Activated CD4-positive, alpha-beta memory T cell treated with anti-CD3 and anti-CD28 coated beads for 36 hours (primary cell): ENCODE data around the gene SACS. TPM values are rescaled to one million over a fixed set of nuclear protein-coding genes. Genes with fewer than 3 reads are reported as not detected.
"Not testable (repeated sequence)": the region's sequence is repeated elsewhere in the genome, so short reads cannot be mapped to it uniquely, and the experiment has no call there.

ENCODE experiments used
- CTCF ChIA-PET: fragments of 350-600 bp; sonication (Branson Sonifier 250); formaldehyde crosslinking; loops from one replicate; lab custom pipeline; 2021; ENCODE audit warnings: antibody characterized with exemption, inconsistent platforms; lab: Charles Lee
- POLR2A ChIA-PET: fragments of 350-600 bp; sonication (Branson Sonifier 250); formaldehyde crosslinking; loops from one replicate; lab custom pipeline; 2021; ENCODE audit warnings: antibody characterized with exemption; lab: Charles Lee
- DNase-seq: peaks from one replicate; pipeline ENCODE4 v3.0.0-alpha.2; 2020
- H3K27ac Mint-ChIP-seq: one replicate; pipeline ENCODE4 v1.8.0; 2021; ENCODE audit warnings: mixed read lengths
- H3K27me3 Mint-ChIP-seq: one replicate; pipeline ENCODE4 v1.8.0; 2021; ENCODE audit warnings: mixed read lengths
- H3K36me3 Mint-ChIP-seq: one replicate; pipeline ENCODE4 v1.8.0; 2021; ENCODE audit warnings: mixed read lengths
- H3K4me1 Mint-ChIP-seq: one replicate; pipeline ENCODE4 v1.8.0; 2021; ENCODE audit warnings: low read depth, mixed read lengths
- H3K4me3 Mint-ChIP-seq: one replicate; pipeline ENCODE4 v1.8.0; 2021; ENCODE audit warnings: mild to moderate bottlenecking, mixed read lengths
- H3K9me3 Mint-ChIP-seq: one replicate; pipeline ENCODE4 v1.8.0; 2021; ENCODE audit warnings: mixed read lengths
- intact Hi-C: fragments of 100-400 bp; cut with micrococcal nuclease; formaldehyde crosslinking; loops from one replicate; pipeline ENCODE4 v1.15.1; 2023
- total RNA-seq, 2 experiments: library from RNA; stranded (reverse); gene quantifications; one replicate each; pipeline ENCODE4 v1.2.3, GENCODE V29; 2021

The SACS gene
- total RNA-seq, 2 experiments from 2014 or later = 32.4 to 33.5 TPM

DNA sequence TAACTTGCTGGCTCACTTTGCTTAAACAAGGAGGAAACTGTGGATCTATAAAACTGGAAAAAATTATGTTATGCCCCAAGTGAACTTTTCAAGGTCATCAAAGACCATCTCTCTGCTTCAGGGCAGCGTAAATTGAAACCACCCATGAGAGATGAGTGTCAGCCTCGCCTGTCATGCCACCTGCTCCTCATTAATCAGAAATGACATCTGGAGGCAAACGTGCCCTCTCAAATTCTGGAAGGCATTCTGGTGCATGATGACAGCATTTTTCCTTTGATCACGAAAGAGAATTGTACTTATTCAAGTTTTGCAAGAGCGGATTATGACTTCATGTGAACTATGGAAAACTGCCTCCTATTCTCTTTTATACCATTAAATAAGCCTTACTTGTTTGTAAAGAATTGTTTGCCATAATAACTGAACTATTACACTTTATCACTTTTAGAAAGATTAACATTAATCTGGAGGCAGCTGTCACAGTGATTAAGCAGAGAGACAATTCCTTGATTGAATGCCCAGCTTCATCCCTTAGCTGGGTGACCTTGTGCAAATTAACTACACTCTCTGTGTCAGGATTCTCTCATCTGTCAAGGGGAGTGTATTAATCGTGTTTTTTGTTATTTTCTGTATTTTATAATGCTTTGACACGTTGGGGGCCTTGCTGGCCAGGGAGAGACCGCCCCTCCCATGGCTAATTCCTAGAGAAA, 17.0 kb upstream of the SACS start:
- no peaks in the 10 kb centered on the region for H3K4me1 Mint-ChIP-seq

DNA sequence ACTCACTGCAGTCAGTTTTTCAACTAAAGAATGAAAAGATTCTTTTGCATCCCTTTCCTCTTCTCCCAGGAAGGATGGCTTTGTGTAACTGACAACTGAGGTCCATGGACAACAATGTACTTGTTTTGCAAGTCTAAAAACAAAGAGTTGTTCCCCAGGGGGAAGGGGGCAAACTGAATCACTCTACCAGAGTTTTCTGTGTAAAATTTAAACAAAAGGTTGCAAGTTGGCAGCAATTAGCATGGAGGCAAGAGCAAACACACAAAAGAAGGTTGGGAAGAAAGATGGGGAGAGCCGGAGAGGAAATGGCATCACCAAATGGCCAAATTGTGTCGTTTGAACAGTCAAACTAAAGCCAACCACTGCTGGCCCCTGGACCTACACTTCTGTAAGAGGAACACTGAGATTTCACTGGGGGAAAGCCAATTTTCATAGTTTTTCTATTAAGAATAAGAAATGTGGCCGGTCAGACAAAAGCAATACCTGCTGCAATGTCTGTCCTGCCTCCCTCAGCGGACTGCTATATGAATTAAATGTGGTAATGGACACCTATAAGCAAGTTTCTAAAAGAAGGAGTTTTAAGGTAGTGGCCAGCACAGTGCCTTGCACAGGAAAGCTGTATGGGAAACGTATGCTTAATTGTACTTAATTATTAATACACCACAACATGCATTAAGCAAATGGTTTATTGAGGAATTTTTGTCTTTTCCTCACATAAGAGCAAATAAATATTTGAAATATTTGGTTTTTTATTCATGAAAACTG, 16.1 kb upstream of the SACS start:
- no peak overlapping the region for H3K4me3 Mint-ChIP-seq
- DNase-seq = no peak
- no peaks in the 10 kb centered on the region for H3K27me3 Mint-ChIP-seq
- no peak overlapping the region for H3K27ac Mint-ChIP-seq
- POLR2A ChIA-PET = no interaction called here
- CTCF ChIA-PET = interaction anchor here (0.9 kb wide), 1 partner anchor 18 kb away, joined by 3 read pairs; no protein-coding TSS in a partner anchor
- no peaks in the 10 kb centered on the region for H3K9me3 Mint-ChIP-seq
- intact Hi-C loops = no loop called here
- H3K4me1 Mint-ChIP-seq = no peaks in the 10 kb centered on the region
- no peaks in the 10 kb centered on the region for H3K36me3 Mint-ChIP-seq

More for the DNA sequence above, 17.0 kb upstream of the SACS start:
- Mint-ChIP-seq H3K36me3 (no peaks in the 10 kb centered on the region), H3K9me3 (no peaks in the 10 kb centered on the region), H3K27ac (no peak overlapping the region), H3K27me3 (no peaks in the 10 kb centered on the region), H3K4me3 (no peak overlapping the region)
- DNase-seq = no peak
- intact Hi-C loops = no loop called here
- ChIA-PET POLR2A (no interaction called here), CTCF (no interaction called here)

DNA sequence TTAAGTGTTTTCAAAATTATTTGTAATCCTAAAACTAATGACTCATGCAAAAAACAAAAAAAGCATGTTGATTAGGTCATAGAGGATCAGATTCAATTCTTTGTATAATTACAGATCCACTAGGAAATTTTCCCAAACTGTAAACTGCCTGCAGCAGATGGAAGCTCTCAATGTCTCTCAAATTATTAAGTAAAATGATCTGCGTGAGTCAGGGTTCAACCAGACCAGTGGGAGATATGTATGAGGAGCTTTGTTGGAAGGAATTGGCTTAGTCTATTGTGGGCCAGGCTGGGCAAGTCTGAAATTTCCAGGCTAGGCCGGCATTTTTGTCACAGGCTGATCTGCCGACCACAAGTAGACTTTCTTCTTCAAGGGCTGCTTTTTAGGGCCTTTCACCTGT, 14.4 kb upstream of the SACS start:
- H3K9me3 Mint-ChIP-seq = no peaks in the 10 kb centered on the region
- CTCF ChIA-PET = no interaction called here
- intact Hi-C loops = no loop called here
- POLR2A ChIA-PET = no interaction called here
- no peak for DNase-seq
- H3K27ac Mint-ChIP-seq = no peak overlapping the region
- H3K4me3 Mint-ChIP-seq = no peak overlapping the region
- no peaks in the 10 kb centered on the region for H3K36me3 Mint-ChIP-seq
- H3K4me1 Mint-ChIP-seq = no peaks in the 10 kb centered on the region
- H3K27me3 Mint-ChIP-seq = no peaks in the 10 kb centered on the region

DNA sequence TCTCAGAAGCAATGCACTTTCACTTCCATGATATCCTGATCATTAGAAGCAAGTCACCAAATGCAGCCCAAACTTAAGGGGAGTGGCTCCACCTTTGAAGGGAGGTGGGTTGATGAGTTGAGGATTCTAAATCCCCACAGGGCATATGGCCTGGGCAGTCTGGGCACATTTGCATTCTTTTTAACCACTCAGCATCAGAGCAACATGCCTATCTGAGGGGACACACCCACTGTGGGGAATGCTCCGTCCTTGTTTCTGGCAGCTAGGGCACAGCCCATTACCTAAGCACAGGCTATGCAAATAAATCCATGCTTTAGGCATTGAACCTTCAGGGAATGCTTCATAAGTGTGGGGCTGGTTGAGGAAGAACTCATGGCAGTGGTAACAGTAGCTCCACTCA, 12.3 kb upstream of the SACS start:
- CTCF ChIA-PET = no interaction called here

DNA sequence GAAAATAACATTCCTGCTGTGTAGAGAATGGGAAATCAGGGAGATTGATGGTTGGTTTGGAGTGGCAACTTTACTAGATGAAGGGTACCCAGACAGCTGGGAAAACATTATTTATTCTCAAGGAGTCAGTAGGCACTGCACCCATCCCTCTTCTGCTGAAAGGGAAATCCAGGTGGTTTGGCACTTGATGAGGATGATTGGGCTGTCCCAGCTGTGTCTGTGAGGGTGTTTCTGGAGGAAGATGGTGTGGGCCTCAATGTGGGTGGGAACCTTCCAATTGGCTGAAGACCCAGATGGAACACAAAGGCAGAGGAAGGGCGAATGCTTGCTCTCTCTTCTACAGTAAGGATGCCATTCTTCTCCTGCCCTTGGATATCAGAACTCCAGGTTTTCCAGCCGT, 10.4 kb upstream of the SACS start:
- H3K4me1 Mint-ChIP-seq = no peaks in the 10 kb centered on the region
- CTCF ChIA-PET = no interaction called here

More for the DNA sequence above, 12.3 kb upstream of the SACS start:
- no peaks in the 10 kb centered on the region for H3K9me3 Mint-ChIP-seq
- H3K36me3 Mint-ChIP-seq = no peaks in the 10 kb centered on the region
- intact Hi-C loops = no loop called here
- no peak overlapping the region for H3K27ac Mint-ChIP-seq
- no peaks in the 10 kb centered on the region for H3K4me1 Mint-ChIP-seq
- H3K27me3 Mint-ChIP-seq = no peaks in the 10 kb centered on the region
- DNase-seq = no peak
- no peak overlapping the region for H3K4me3 Mint-ChIP-seq
- POLR2A ChIA-PET = no interaction called here

DNA sequence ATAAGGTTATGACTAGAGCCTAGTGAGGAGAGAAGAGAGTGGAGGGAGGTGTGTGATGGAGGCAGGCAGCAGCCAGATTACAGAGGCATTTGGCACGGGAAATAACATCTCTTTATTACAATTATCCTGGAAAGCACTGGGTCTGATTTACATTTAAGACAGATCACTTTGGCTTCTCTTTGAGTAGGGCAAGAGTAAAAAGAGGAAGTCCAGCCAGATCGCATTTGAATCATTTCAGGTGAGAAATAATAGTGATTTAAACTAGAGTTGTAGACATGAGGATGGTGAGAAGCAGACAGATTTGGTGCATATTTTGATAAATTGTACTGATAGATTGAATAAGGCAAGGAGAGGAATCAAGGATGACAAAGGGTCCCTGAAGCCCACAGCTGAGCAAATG, 9.6 kb upstream of the SACS start:
- Mint-ChIP-seq H3K4me1 (no peaks in the 10 kb centered on the region), H3K36me3 (no peaks in the 10 kb centered on the region), H3K27me3 (no peaks in the 10 kb centered on the region), H3K27ac (no peak overlapping the region), H3K4me3 (no peak overlapping the region), H3K9me3 (no peaks in the 10 kb centered on the region)
- intact Hi-C loops = no loop called here
- ChIA-PET CTCF (interaction anchor here (0.7 kb wide), 1 partner anchor 546 kb away, joined by 3 read pairs; no protein-coding TSS in a partner anchor), POLR2A (no interaction called here)
- no peak for DNase-seq

More for the DNA sequence above, 10.4 kb upstream of the SACS start:
- H3K27me3 Mint-ChIP-seq = no peaks in the 10 kb centered on the region
- no peak overlapping the region for H3K4me3 Mint-ChIP-seq
- H3K27ac Mint-ChIP-seq = no peak overlapping the region
- no peaks in the 10 kb centered on the region for H3K9me3 Mint-ChIP-seq
- intact Hi-C loops = no loop called here
- POLR2A ChIA-PET = no interaction called here
- no peaks in the 10 kb centered on the region for H3K36me3 Mint-ChIP-seq
- DNase-seq = no peak

DNA sequence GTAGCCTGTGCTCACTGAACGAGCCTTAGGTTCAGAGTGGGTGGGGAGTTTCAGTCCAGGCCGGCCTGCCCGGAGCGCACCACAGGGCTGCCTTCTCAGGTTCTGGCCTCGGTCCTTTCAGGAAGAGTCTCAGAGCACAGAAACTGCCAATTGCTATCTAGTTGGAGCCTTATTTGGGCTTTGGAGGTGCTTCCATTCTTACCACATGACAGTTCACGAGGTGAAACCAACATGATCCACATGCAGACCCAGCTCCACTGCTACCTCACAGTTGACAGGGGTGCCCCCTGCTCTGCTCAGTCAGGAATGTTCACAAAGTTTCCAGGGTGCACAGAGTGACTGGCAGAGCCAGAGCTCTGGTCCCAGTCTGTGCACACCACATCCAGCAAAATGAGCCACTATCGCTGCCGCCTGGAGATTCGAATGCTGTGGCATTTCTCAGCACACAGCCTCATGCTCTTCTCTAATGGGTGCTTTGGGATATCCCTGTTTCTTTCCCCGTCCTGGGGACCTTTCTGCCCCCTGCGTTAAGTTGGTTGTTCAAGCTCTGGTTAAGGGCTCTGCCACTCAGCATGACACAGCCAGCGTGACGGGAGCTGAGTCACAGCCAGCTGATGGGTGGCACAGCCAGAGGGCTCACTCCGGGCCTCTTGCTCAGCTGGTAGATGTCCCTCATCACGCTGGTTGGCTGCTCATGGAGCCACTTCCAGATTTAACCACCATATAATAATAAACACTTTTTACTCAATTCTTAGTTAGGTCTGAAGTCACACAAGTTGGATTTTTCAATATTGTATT, 7.5 kb upstream of the SACS start:
- Mint-ChIP-seq H3K27ac (no peak overlapping the region), H3K4me3 (no peak overlapping the region), H3K4me1 (no peaks in the 10 kb centered on the region), H3K27me3 (peaks cover 2% of the 10 kb centered on the region), H3K36me3 (no peaks in the 10 kb centered on the region), H3K9me3 (no peaks in the 10 kb centered on the region)
- no peak for DNase-seq
- intact Hi-C loops = no loop called here
- ChIA-PET CTCF (no interaction called here), POLR2A (no interaction called here)

DNA sequence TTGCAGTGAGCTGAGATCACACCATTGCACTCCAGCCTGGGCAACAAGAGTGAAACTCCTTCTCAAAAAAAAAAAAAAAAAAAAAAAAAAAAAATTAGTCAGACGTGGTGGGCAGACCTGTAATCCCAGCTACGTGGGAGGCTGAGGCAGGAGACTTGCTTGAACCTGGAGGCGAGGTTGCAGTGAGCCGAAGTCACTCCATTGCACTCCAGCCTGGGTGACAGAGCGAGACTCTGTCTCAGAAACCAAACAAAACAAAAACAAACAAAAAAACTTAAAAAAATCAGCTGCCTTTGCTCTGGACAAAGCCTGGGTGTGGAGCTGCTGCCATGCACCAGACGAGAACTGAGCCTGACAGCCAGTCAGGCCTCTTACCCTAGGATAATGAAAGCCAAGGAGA, 6.8 kb upstream of the SACS start:
- H3K9me3 Mint-ChIP-seq, POLR2A ChIA-PET, H3K4me3 Mint-ChIP-seq, H3K27me3 Mint-ChIP-seq, H3K27ac Mint-ChIP-seq, CTCF ChIA-PET, H3K4me1 Mint-ChIP-seq, H3K36me3 Mint-ChIP-seq, DNase-seq, intact Hi-C loops: not testable (repeated sequence)

DNA sequence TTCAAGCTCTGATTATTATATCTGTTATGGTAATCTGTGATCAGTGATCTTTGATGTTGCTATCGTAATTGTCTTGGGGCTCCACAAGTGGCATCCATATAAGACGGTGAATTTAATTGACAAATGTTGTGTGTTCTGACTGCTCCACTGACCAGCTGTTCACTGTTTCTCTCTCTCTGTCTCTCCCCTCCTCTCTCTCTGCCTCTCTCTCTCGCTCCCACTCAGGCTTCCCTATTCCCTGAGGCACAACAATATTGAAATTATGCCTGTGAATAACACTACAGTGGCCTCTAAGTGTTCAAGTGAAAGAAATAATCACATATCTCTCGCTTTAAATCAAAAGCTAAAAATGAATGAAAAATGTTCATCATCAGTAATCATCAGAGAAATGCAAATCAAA, 4.4 kb upstream of the SACS start:
- CTCF ChIA-PET = interaction anchor here (0.6 kb wide), 1 partner anchor 28 kb away, joined by 3 read pairs; no protein-coding TSS in a partner anchor
- H3K27me3 Mint-ChIP-seq = peaks cover 10% of the 10 kb centered on the region
- H3K4me1 Mint-ChIP-seq = peaks cover 2% of the 10 kb centered on the region
- H3K27ac Mint-ChIP-seq = no peak overlapping the region
- H3K36me3 Mint-ChIP-seq = no peaks in the 10 kb centered on the region
- POLR2A ChIA-PET = no interaction called here
- DNase-seq = no peak
- H3K9me3 Mint-ChIP-seq = no peaks in the 10 kb centered on the region
- no peak overlapping the region for H3K4me3 Mint-ChIP-seq
- intact Hi-C loops = no loop called here

DNA sequence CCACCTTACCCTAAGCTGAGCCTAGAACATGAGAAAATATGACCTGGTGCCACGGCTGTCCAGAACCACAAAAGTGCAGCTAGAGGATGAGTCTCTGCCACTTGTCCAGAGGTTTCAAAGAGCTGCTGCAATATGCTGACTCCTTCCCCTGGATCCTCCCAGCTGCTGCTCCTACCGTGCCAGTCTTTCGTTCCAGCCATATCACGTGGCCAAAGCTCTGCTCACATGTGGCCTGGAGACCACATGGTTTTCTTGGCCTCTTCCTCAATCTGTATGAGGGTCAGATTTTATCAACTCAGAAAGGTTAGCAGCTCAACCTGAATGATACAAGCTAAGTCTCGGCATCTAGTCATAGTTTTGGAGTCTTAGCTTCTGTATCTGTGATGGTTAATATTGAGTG, 3.2 kb upstream of the SACS start:
- ChIA-PET POLR2A (no interaction called here), CTCF (no interaction called here)
- peaks cover 15% of the 10 kb centered on the region for H3K27me3 Mint-ChIP-seq
- H3K36me3 Mint-ChIP-seq = no peaks in the 10 kb centered on the region
- no peak for DNase-seq
- H3K9me3 Mint-ChIP-seq = no peaks in the 10 kb centered on the region
- no peak overlapping the region for H3K4me3 Mint-ChIP-seq
- intact Hi-C loops = no loop called here
- no peak overlapping the region for H3K27ac Mint-ChIP-seq
- peaks cover 2% of the 10 kb centered on the region for H3K4me1 Mint-ChIP-seq

DNA sequence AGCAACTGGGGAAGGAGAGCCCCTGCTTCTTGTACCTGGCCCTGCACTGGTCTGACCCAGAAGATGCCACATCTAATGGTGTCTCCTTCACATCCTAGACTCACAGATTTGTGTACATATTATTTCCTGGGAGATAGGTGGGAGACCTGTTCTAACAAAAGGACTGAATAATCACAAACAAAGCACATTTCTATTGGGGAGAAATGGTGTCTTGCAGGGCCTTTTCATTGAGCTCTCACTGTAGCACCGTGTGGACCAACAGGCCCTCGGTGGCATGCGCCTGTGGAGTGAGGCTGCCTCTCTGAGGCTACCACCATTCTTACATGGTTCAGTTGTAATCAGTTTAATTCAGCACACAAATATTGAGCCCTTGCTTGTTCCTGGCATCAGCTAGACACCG, 989 bp upstream of the SACS start:
- no peaks in the 10 kb centered on the region for H3K9me3 Mint-ChIP-seq
- peaks cover 25% of the 10 kb centered on the region for H3K27me3 Mint-ChIP-seq
- no peak overlapping the region for H3K27ac Mint-ChIP-seq
- H3K4me3 Mint-ChIP-seq = no peak overlapping the region
- ChIA-PET CTCF (no interaction called here), POLR2A (no interaction called here)
- DNase-seq = no peak
- peaks cover 2% of the 10 kb centered on the region for H3K4me1 Mint-ChIP-seq
- intact Hi-C loops = no loop called here
- H3K36me3 Mint-ChIP-seq = no peaks in the 10 kb centered on the region

DNA sequence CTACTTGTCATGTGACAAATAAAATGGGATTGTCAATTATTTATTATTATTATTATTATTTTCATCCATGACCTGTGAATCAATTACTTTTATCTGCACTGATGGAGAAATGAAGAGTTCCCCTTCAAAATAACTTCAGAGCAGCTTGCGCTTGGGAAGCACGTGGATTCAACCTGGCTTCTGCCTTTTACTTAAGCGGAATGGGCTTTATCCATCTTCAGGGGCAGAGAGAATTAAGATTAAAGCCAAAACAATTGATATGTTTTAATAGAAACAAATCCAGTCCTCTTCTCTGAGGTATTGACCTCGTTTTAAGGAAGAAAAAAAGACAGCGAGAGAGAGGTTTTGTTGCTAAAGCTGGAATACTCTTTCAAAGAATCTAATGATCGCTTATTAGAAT, 876 bp downstream of the SACS start:
- Mint-ChIP-seq H3K27me3 (peaks cover 28% of the 10 kb centered on the region), H3K4me3 (no peak overlapping the region), H3K4me1 (peaks cover 2% of the 10 kb centered on the region), H3K27ac (no peak overlapping the region), H3K36me3 (no peaks in the 10 kb centered on the region), H3K9me3 (no peaks in the 10 kb centered on the region)
- ChIA-PET POLR2A (no interaction called here), CTCF (no interaction called here)
- no peak for DNase-seq
- intact Hi-C loops = no loop called here
